HCEC 1CT (cell line): ENCODE data around the gene PWP1.

Source experiments
- DNase-seq: peaks from one replicate; pipeline ENCODE4 v3.0.0-alpha.2; 2017

PWP1 gene

GRCh38 chr12:107736914-107737313 is 51.3 kb downstream of the PWP1 start:
- no peak for DNase-seq

GRCh38 chr12:107748472-107748871 is 62.9 kb downstream of the PWP1 start:
- DNase-seq = peak; percentile 82

- peak; percentile 55 for DNase-seq
These were observed 63.5 kb downstream of the PWP1 start for GRCh38 chr12:107749083-107749482.

- DNase-seq = peak; percentile 82
These were observed 73.8 kb downstream of the PWP1 start for GRCh38 chr12:107759410-107759809.

GRCh38 chr12:107760207-107760808 is 74.7 kb downstream of the PWP1 start:
- peak; percentile 4 for DNase-seq

- peak; percentile 92 for DNase-seq
These were observed 75.4 kb downstream of the PWP1 start, which contains the start of gene PRDM4 for GRCh38 chr12:107760809-107761501. Gene PRDM4, minus strand, starts transcription at chr12:107761137. Its CDS starts 622 bp downstream, at chr12:107760515.

GRCh38 chr12:107761502-107761904 is 75.9 kb downstream of the PWP1 start:
- no peak for DNase-seq
